HG03457 (cell line): ENCODE data around the gene B9D2.
"Not testable (repeated sequence)": the region's sequence is repeated elsewhere in the genome, so short reads cannot be mapped to it uniquely, and the experiment has no call there.

Experiments used
- ATAC-seq: cut with Tn5 transposase; IDR thresholded peaks from one replicate; pipeline ENCODE4 v1.9.1; 2021; ENCODE audit warnings: moderate number of reproducible peaks; ENCODE audit not compliant: unreplicated experiment

B9D2 gene

GRCh38 chr19:41356984-41357739 is 6.8 kb downstream of the B9D2 start:
- no peak for ATAC-seq

DNA sequence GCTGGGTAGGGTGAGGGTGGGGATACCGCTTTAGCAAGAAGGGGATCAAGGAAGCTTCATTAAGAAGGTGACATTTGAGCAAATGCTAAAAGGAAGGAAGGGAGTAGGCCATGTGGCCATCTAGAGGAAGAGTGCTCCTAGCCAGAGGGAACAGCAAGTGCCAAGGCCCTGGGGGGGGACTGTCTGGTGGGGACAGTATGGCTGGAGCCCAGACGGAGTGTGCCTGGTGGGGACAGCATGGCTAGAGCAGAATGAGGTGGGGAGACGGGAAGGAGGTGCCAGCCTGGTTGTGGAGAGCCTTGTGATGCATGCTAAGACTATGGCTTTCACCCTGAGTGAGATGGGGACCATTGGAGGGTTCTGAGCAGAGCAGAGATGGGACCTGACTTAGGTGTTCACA is 8.1 kb downstream of the B9D2 start:
- no peak for ATAC-seq

GRCh38 chr19:41355035-41355434 is 8.9 kb downstream of the B9D2 start:
- ATAC-seq: no peak

DNA sequence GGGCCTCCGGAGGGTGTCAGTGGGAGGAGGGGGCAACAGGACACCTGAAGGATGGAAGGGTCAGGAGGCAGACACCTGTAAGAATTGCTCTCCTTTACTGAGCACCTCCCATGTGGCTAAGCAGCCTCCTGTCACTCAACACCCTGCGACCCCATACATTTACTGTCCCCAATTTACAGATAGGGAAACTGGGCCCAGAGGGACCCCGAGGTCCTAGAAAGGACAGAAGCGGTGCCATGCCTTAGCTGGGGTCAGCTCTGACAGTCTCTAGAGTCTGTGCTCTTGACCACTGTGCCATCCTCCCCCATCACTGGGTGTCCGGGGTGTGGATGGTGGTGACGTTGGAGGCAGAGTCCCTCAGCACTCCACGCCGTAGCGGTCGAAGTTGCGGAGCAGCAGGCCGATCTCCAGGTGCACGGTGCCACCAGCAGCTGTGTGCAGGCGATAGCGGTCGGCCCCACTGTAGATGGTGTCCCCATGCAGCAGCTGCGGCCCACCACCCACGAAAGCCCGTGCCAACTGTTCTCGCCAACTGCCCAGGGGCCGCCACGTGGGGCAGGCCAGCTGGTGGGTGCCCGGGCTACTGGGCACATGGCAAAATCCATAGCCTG is 9.5 kb downstream of the B9D2 start:
- no peak for ATAC-seq

DNA sequence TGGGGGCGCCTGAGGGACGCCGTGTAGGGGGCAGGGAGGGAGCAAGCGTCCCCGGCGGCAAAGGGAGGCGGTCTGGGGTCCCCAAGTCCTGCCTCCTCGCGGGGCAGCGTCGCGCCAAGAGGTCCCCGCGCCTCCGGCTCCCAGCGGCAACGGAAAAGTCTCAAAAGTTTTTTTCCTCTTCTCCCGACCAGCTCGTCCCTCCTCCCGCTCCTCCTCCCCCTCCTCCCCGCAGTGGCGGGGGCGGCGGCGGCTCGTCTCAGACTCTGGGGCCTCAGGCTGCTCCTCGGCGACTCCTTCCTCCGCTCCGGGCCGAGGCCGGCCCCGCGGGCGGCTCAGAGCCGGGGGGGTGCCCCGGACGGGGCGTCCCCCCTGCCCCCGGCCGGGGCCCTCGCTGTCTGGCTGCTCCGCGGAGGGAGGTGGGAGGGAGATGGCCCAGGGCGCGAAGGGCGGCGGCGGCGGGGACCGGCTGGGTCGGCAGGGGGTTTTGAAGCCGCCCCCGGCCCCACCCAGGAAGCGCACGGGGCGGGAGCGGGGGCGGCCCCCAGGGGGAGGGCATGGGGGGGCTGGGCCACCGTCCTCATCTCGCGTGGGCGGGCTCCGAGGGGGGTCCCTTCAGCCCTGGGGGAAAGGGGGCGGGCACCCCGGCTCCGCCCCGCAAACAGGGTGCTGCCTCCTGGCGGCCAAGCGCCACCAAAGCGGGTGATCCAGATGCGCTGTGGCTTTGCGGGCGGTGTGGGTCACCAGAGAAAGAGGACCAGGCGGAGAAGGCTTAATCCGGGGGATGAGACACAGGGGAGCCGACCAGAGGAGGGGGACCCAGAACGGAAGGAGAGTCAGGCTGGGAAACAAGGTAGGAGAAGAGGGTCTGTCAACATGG is 10.2 kb downstream of the B9D2 start, which contains the start of gene TGFB1:
Gene TGFB1 (minus strand): TSS at position 457 of the 877 bp plus-strand sequence. CDS start 878 bp downstream, outside the sequence.
- ATAC-seq: peak; percentile 33

DNA sequence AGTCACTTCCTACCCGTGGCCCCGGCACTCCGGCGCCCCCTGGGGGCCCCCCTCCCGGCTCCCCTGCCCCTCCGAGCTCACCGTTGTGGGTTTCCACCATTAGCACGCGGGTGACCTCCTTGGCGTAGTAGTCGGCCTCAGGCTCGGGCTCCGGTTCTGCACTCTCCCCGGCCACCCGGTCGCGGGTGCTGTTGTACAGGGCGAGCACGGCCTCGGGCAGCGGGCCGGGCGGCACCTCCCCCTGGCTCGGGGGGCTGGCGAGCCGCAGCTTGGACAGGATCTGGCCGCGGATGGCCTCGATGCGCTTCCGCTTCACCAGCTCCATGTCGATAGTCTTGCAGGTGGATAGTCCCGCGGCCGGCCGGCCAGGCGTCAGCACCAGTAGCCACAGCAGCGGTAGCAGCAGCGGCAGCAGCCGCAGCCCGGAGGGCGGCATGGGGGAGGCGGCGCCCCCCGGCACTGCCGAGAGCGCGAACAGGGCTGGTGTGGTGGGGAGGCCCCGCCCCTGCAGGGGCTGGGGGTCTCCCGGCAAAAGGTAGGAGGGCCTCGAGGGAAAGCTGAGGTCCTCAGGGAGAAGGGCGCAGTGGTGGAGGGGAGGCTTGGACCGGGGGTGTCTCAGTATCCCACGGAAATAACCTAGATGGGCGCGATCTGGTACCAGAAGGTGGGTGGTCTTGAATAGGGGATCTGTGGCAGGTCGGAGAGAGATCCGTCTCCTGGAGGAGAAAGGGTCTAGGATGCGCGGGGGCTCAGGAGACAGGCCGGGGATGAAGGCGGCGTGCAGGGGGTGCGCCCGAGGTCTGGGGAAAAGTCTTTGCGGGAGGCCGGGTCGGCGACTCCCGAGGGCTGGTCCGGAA is 11.1 kb downstream of the B9D2 start:
- ATAC-seq: no peak

- no peak for ATAC-seq
These were observed 11.7 kb downstream of the B9D2 start for GRCh38 chr19:41352279-41352608.

- ATAC-seq: peak; percentile 29
These were observed 12.4 kb downstream of the B9D2 start for GRCh38 chr19:41351339-41352245.

GRCh38 chr19:41350735-41351338 is 13.1 kb downstream of the B9D2 start:
- ATAC-seq: no peak

DNA sequence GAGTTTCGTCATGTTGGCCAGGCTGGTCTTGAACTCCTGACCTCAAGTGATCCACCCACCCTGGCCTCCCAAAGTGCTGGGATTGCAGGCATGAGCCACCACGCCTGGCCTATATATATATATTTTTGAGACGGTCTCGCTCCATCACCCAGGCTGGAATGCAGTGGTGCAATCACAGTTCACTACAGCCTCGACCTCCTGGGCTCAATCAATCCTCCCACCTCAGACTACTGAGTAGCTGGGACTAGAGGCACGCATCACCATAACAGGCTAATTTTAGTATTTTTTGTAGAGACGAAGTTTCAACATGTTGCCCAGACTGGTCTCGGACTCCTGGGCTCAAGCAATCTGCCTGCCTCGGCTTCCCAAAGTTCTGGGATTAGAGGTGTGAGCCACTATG is 17.0 kb downstream of the B9D2 start:
- not testable (repeated sequence) for ATAC-seq

DNA sequence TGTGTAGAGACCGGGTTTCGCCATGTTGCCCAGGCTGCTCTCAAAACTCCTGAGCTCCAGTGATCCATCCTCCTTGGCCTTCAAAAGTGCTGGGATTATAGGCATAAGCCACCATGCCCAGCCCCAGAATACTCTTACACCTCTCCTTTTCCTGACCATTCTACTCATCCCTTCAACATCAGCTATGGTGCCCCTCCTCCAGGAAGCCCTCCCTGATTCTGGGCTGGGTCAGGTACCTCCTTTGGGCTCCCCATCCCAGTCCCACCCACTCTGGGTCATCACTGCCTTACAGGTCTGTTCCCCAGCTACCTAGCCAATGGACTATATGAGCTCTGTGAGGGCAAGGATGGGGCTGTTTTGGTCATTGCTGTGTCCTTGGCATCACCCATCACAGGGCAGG is 19.8 kb downstream of the B9D2 start:
- no peak for ATAC-seq

DNA sequence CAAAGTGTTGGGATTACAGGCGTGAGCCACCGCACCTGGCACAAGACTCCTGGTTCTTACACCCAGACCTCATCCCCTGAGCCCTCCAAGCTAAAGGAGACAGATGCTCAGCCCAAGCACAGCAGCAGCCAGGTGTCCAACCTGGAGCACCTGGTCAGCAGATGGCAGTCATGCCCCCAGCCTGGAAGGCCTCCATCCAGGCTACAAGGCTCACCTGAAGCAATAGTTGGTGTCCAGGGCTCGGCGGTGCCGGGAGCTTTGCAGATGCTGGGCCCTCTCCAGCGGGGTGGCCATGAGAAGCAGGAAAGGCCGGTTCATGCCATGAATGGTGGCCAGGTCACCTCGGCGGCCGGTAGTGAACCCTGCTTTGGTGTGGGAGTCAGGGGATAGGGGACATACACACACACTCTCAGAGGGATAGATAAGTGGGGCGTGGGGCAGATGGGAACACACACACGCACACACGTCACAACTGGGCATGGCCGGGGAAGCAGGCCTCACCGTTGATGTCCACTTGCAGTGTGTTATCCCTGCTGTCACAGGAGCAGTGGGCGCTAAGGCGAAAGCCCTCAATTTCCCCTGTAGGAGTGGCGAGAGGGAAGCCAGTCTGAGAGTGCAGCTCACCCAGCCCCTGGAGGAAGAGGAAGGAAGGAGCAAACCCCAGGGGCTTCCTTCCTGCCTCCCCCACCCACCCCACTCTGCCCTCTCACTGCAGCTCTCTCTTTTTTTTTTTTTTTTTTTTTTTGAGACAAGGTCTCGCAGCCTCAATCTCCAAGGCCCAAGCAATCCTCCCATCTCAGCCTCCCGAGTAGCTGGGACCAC is 22.1 kb downstream of the B9D2 start:
- no peak for ATAC-seq

GRCh38 chr19:41339936-41340335 is 24.0 kb downstream of the B9D2 start:
- no peak for ATAC-seq

- ATAC-seq: no peak
These were observed 28.5 kb downstream of the B9D2 start for GRCh38 chr19:41335467-41335866.

- no peak for ATAC-seq
These were observed 29.2 kb downstream of the B9D2 start for GRCh38 chr19:41334793-41335192.

- ATAC-seq: no peak
These were observed 31.5 kb downstream of the B9D2 start for GRCh38 chr19:41332468-41332867.

- ATAC-seq: no peak
These were observed 31.9 kb downstream of the B9D2 start for GRCh38 chr19:41332000-41332399.

DNA sequence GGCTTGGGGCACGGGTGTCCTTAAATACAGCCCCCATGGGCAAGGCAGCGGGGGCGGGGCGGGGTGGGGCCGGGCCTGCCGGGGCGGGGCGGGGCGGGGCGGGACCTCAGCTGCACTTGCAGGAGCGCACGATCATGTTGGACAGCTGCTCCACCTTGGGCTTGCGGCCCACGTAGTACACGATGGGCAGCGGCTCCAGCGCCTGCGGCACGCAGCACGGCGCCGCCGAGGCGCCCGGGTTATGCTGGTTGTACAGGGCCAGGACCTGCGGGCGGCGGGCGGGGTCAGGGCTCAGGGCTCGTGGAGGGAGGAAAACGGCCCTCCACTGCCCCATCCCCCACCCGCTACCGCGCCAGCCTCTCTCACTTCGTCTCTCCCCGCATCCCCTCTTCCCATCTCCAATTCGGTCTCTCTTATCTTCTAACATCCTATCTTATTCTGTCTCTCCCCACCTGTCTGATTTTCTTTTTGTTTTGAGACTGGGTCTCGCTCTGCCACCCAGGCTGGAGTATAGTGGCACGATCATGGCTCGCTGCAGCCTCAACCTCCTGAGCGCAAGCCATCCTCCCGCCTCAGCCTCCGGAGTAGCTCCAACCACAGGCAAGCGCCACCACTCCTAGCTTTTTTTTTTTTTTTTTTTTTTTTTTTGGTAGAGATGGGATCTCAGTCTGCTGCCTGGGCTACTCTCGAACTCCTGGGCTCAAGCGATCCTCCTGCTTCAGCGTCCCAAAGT is 32.8 kb downstream of the B9D2 start:
- ATAC-seq: no peak
